Parathyroid adenoma (tissue), 2 donors: ENCODE measurements around the gene DDX49.
A peak's percentile ranks its signal among the peaks of the same experiment; 100 is the strongest.

ENCODE experiments used
- H2AFZ ChIP-seq: fragments of 300-600 bp; sonication (generic); one replicate; pipeline ENCODE4 v1.7.0; 2017; ENCODE audit warnings: antibody characterized with exemption, mild to moderate bottlenecking
- H3K27ac ChIP-seq: fragments of 300-600 bp; sonication (generic); one replicate; pipeline ENCODE4 v1.7.0; 2017
- H3K27me3 ChIP-seq: fragments of 300-600 bp; sonication (generic); one replicate; pipeline ENCODE4 v1.7.0; 2017; ENCODE audit warnings: low read length; ENCODE audit not compliant: control insufficient read depth, insufficient read depth
- H3K36me3 ChIP-seq: fragments of 300-600 bp; sonication (generic); one replicate; pipeline ENCODE4 v1.7.0; 2017; ENCODE audit warnings: low read length; ENCODE audit not compliant: control insufficient read depth, insufficient read depth
- H3K4me1 ChIP-seq: fragments of 300-600 bp; sonication (generic); one replicate; pipeline ENCODE4 v1.7.0; 2017; ENCODE audit warnings: control low read depth
- H3K4me2 ChIP-seq: fragments of 300-600 bp; sonication (generic); one replicate; pipeline ENCODE4 v1.7.0; 2017; ENCODE audit warnings: low read length
- H3K4me3 ChIP-seq: fragments of 300-600 bp; sonication (generic); one replicate; pipeline ENCODE4 v1.7.0; 2017; ENCODE audit warnings: low read depth, low read length
- H3K79me2 ChIP-seq: fragments of 300-600 bp; sonication (generic); one replicate; pipeline ENCODE4 v1.7.0; 2017; ENCODE audit warnings: control low read depth
- H3K9ac ChIP-seq: fragments of 300-600 bp; sonication (generic); one replicate; pipeline ENCODE4 v1.7.0; 2017; ENCODE audit warnings: mild to moderate bottlenecking
- H3K9me3 ChIP-seq: fragments of 300-600 bp; sonication (generic); one replicate; pipeline ENCODE4 v1.7.0; 2017; ENCODE audit warnings: low read length; ENCODE audit not compliant: control insufficient read depth
- CTCF ChIP-seq: fragments of 300-600 bp; sonication (generic); IDR thresholded peaks from one replicate; pipeline ENCODE4 v1.7.0; 2017; ENCODE audit warnings: antibody characterized with exemption, mild to moderate bottlenecking
- donor health status: primary hyperparathyroidism.

Gene DDX49

GRCh38 chr19:18889949-18890745 lies 29.4 kb upstream of the DDX49 start:
- H3K9ac ChIP-seq, result no peak overlapping the region
- no peaks in the 10 kb centered on the region for H3K9me3 ChIP-seq
- no peaks in the 10 kb centered on the region for H3K36me3 ChIP-seq

GRCh38 chr19:18893587-18894253 lies 25.8 kb upstream of the DDX49 start:
- Histone ChIP-seq H3K4me2 (no peak overlapping the region), H3K27me3 (no peaks in the 10 kb centered on the region), H3K27ac (no peak overlapping the region), H3K9me3 (no peaks in the 10 kb centered on the region), H3K36me3 (no peaks in the 10 kb centered on the region), H2AFZ (no peak overlapping the region), H3K4me3 (no peak overlapping the region), H3K9ac (no peak overlapping the region), H3K4me1 (peaks cover 2% of the 10 kb centered on the region), H3K79me2 (no peaks in the 10 kb centered on the region)
- no peak for TF ChIP-seq CTCF

More at GRCh38 chr19:18889949-18890745, 29.4 kb upstream of the DDX49 start:
- Histone ChIP-seq H3K27me3 (no peaks in the 10 kb centered on the region), H3K4me1 (peaks cover 2% of the 10 kb centered on the region), H3K4me3 (no peak overlapping the region), H2AFZ (no peak overlapping the region), H3K79me2 (no peaks in the 10 kb centered on the region), H3K4me2 (no peak overlapping the region), H3K27ac (no peak overlapping the region)
- no peak for TF ChIP-seq CTCF

GRCh38 chr19:18894254-18895037 lies 25.1 kb upstream of the DDX49 start:
- Histone ChIP-seq H3K9me3 (no peaks in the 10 kb centered on the region), H3K4me2 (peak overlapping the region; percentile 72), H3K27ac (no peak overlapping the region), H3K79me2 (no peaks in the 10 kb centered on the region), H3K36me3 (no peaks in the 10 kb centered on the region), H2AFZ (peak overlapping the region; percentile 77), H3K4me1 (peaks cover 2% of the 10 kb centered on the region), H3K27me3 (no peaks in the 10 kb centered on the region), H3K4me3 (peak overlapping the region; percentile 46), H3K9ac (no peak overlapping the region)
- TF ChIP-seq CTCF, result no peak

- peak overlapping the region; percentile 46 for H3K4me3 ChIP-seq
- peaks cover 2% of the 10 kb centered on the region for H3K4me1 ChIP-seq
- no peak for TF ChIP-seq CTCF
- H3K9ac ChIP-seq, result no peak overlapping the region
- peak overlapping the region; percentile 77 for H2AFZ ChIP-seq
- no peaks in the 10 kb centered on the region for H3K36me3 ChIP-seq
- no peaks in the 10 kb centered on the region for H3K27me3 ChIP-seq
- H3K9me3 ChIP-seq, result no peaks in the 10 kb centered on the region
- H3K79me2 ChIP-seq, result no peaks in the 10 kb centered on the region
- peak overlapping the region; percentile 72 for H3K4me2 ChIP-seq
- H3K27ac ChIP-seq, result no peak overlapping the region
Observed at GRCh38 chr19:18895038-18895823, 24.3 kb upstream of the DDX49 start.
